HCT116 (cell line): ENCODE measurements around the gene CALML4. TPM values are rescaled to one million over a fixed set of nuclear protein-coding genes. Genes with fewer than 3 reads are reported as not detected.
"Not testable (repeated sequence)": the region's sequence is repeated elsewhere in the genome, so short reads cannot be mapped to it uniquely, and the experiment has no call there.

ENCODE experiments used
- ATAC-seq: fragments of 200-7000 bp; cut with Tn5 transposase; 2 replicates; pipeline ENCODE4 v1.9.1; 2020; ENCODE audit warnings: mild to moderate bottlenecking, moderate library complexity
- BruUV-seq: library from RNA; stranded (reverse); fragments of 400-500 nt; replicated peaks from 2 replicates; lab custom pipeline; 2021; lab: Mats Ljungman, UMichigan
- CTCF ChIA-PET: fragments of 300-600 bp; sonication (Branson Sonifier 250); formaldehyde crosslinking; loops from one replicate; lab custom pipeline; 2021; ENCODE audit warnings: antibody characterized with exemption; lab: Charles Lee
- POLR2A ChIA-PET: fragments of 300-600, 350-600 bp; sonication (Branson Sonifier 250); formaldehyde crosslinking; loops from one replicate; lab custom pipeline; 2021; ENCODE audit warnings: antibody characterized with exemption; lab: Charles Lee
- RAD21 ChIA-PET, 2 experiments: fragments of 300-600 bp; sonication (Branson Sonifier 250); formaldehyde crosslinking; loops; one replicate each; lab custom pipeline; 2023; ENCODE audit warnings: low total read pairs in 2 of 2; ENCODE audit not compliant: uncharacterized antibody in 2 of 2, unreplicated experiment in 2 of 2, low non-redundant PET in 1 of 2; lab: Charles Lee
- DNase-seq: peaks from one replicate; pipeline ENCODE4 v3.0.0-alpha.2; 2010; ENCODE audit warnings: low read depth, low spot score
- H2AFZ ChIP-seq: fragments of 200-600 bp; shearing (Covaris generic), sonication (generic); 2 replicates; pipeline ENCODE4 v1.6.1; 2017; ENCODE audit warnings: low read depth, mixed run types, mixed read lengths, antibody characterized with exemption, low read length; ENCODE audit not compliant: poor library complexity, severe bottlenecking
- H3K27ac ChIP-seq: 2 replicates; pipeline ENCODE4 v1.5.1; 2012; ENCODE audit warnings: low read depth, low read length
- H3K27me3 ChIP-seq: fragments of 200-600 bp; sonication (generic); 2 replicates; pipeline ENCODE4 v1.6.1; 2016; ENCODE audit warnings: mixed run types, low read length, mixed read lengths; ENCODE audit not compliant: insufficient read depth
- H3K36me3 ChIP-seq, 2 experiments: fragments of 200-500 bp in 1 of 2; fragments of 200-600 bp in 1 of 2; sonication (Bioruptor generic) in 1 of 2; sonication (generic) in 1 of 2; 2 replicates each; pipeline versions ENCODE4 v1.5.1 to v1.6.1; 2014 to 2016; ENCODE audit warnings: low read length in 2 of 2, inconsistent platforms in 1 of 2, mixed read lengths in 1 of 2, mixed run types in 1 of 2; ENCODE audit not compliant: insufficient read depth in 2 of 2, control insufficient read depth in 1 of 2
- H3K4me1 ChIP-seq, 2 experiments: fragments of 200-600 bp in 1 of 2; sonication (generic) in 1 of 2; 2 replicates each; pipeline versions ENCODE4 v1.5.1 to v1.6.1; 2012 to 2017; ENCODE audit warnings: low read length in 2 of 2, inconsistent platforms in 1 of 2, mild to moderate bottlenecking in 1 of 2, mixed read lengths in 1 of 2, mixed run types in 1 of 2, moderate library complexity in 1 of 2; ENCODE audit not compliant: insufficient read depth in 2 of 2, control insufficient read depth in 1 of 2
- H3K4me2 ChIP-seq: fragments of 200-600 bp; sonication (generic); 2 replicates; pipeline ENCODE4 v1.6.1; 2017; ENCODE audit warnings: mixed run types, low read length, mixed read lengths
- H3K4me3 ChIP-seq, 2 experiments: fragments of 200-600 bp in 1 of 2; sonication (generic) in 1 of 2; replicated peaks in 1 of 2; 2 replicates each; pipeline ENCODE4 v1.5.1; 2011 to 2016; ENCODE audit warnings: low read length in 2 of 2, control low read depth in 1 of 2, low read depth in 1 of 2, mild to moderate bottlenecking in 1 of 2, mixed read lengths in 1 of 2, mixed run types in 1 of 2
- H3K79me2 ChIP-seq: fragments of 200-600 bp; sonication (generic); 2 replicates; pipeline ENCODE4 v1.6.1; 2017; ENCODE audit warnings: mild to moderate bottlenecking, mixed run types, low read length, moderate library complexity, mixed read lengths; ENCODE audit not compliant: insufficient read depth
- H3K9ac ChIP-seq: fragments of 200-600 bp; sonication (generic); 2 replicates; pipeline ENCODE4 v1.6.1; 2016; ENCODE audit warnings: low read length, mixed read lengths
- H3K9me2 ChIP-seq: fragments of 200-600 bp; sonication (generic), shearing (Covaris generic); 2 replicates; pipeline ENCODE4 v1.6.1; 2017; ENCODE audit warnings: mixed run types, mild to moderate bottlenecking, moderate library complexity; ENCODE audit not compliant: insufficient read depth
- H3K9me3 ChIP-seq, 2 experiments: fragments of 200-500 bp in 1 of 2; fragments of 200-600 bp in 1 of 2; sonication (Bioruptor generic) in 1 of 2; sonication (generic) in 1 of 2; 2 replicates each; pipeline ENCODE4 v1.6.1; 2014 to 2017; ENCODE audit warnings: low read length in 2 of 2, mixed read lengths in 2 of 2, inconsistent platforms in 1 of 2, low read depth in 1 of 2, mild to moderate bottlenecking in 1 of 2, mixed run types in 1 of 2, moderate library complexity in 1 of 2; ENCODE audit not compliant: control insufficient read depth in 1 of 2, insufficient read depth in 1 of 2
- H4K20me1 ChIP-seq: fragments of 200-600 bp; sonication (generic), shearing (Covaris generic); 2 replicates; pipeline ENCODE4 v1.6.1; 2017; ENCODE audit warnings: mixed run types, mild to moderate bottlenecking, moderate library complexity; ENCODE audit not compliant: insufficient read depth
- intact Hi-C: fragments of 100-400 bp; cut with micrococcal nuclease; formaldehyde crosslinking; loops from 2 replicates; pipeline ENCODE4 v1.10.0; 2022
- total RNA-seq: library from RNA; stranded (reverse); gene quantifications from one replicate; pipeline ENCODE4 v1.2.1, GENCODE V29; 2021; ENCODE audit not compliant: unreplicated experiment

CALML4 gene
- total RNA-seq, 1 experiment from 2014 or later = 8.5 TPM

- peaks cover 79% of the 10 kb centered on the region for H3K79me2 ChIP-seq
- H3K9me3 ChIP-seq, H3K4me3 ChIP-seq, H3K27me3 ChIP-seq, H3K9me2 ChIP-seq, H3K4me1 ChIP-seq, CTCF ChIA-PET, H4K20me1 ChIP-seq, intact Hi-C loops, H2AFZ ChIP-seq, ATAC-seq, RAD21 ChIA-PET, H3K9ac ChIP-seq, H3K27ac ChIP-seq, DNase-seq, BruUV-seq, H3K4me2 ChIP-seq, POLR2A ChIA-PET: not testable (repeated sequence)
- peaks cover 0 to 24% of the 10 kb centered on the region in 2 experiments; a peak in 1 of 4 replicates for H3K36me3 ChIP-seq
Observed at GRCh38 chr15:68222432-68222743, 17.3 kb upstream of the CALML4 start.

GRCh38 chr15:68221530-68222431 lies 16.6 kb upstream of the CALML4 start:
- H4K20me1 ChIP-seq, H3K4me3 ChIP-seq, H3K9ac ChIP-seq, H2AFZ ChIP-seq, POLR2A ChIA-PET, DNase-seq, H3K9me2 ChIP-seq, RAD21 ChIA-PET, intact Hi-C loops, H3K27me3 ChIP-seq, H3K4me2 ChIP-seq, H3K9me3 ChIP-seq, CTCF ChIA-PET, ATAC-seq, H3K27ac ChIP-seq, BruUV-seq, H3K4me1 ChIP-seq: not testable (repeated sequence)
- Histone ChIP-seq H3K36me3 (peaks cover 0 to 24% of the 10 kb centered on the region in 2 experiments; a peak in 1 of 4 replicates), H3K79me2 (peaks cover 79% of the 10 kb centered on the region)
